NCI-H1417 (cell line): ENCODE data around the gene LY6G6C.

Experiments
- DNase-seq, 3 experiments: peaks; one replicate each; lab custom pipeline; 2025; lab: John Stamatoyannopoulos, UW

The LY6G6C gene

DNA sequence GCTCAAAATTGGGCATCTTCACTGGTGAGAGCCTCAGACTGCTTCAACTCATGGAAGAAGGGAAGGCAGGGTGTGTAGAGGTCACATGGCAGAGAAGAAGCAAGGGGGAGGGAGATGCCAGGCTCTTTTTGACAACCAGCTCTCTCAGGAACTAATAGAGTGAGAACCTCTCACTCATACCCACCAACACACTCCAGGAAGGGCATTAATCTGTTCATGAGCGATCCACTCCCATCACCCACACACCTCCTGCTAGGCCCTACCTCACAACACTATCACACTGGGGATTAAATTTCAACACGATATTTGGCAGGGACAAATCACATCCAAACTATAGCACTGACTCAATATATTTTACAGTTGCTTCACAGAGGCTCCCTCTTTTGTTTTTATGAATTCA is 20.3 kb upstream of the LY6G6C start:
- DNase-seq = no peak

- DNase-seq = peak in 1 of 3 experiments; percentile 52
Measured at GRCh38 chr6:31740397-31741223, 19.1 kb upstream of the LY6G6C start.

DNA sequence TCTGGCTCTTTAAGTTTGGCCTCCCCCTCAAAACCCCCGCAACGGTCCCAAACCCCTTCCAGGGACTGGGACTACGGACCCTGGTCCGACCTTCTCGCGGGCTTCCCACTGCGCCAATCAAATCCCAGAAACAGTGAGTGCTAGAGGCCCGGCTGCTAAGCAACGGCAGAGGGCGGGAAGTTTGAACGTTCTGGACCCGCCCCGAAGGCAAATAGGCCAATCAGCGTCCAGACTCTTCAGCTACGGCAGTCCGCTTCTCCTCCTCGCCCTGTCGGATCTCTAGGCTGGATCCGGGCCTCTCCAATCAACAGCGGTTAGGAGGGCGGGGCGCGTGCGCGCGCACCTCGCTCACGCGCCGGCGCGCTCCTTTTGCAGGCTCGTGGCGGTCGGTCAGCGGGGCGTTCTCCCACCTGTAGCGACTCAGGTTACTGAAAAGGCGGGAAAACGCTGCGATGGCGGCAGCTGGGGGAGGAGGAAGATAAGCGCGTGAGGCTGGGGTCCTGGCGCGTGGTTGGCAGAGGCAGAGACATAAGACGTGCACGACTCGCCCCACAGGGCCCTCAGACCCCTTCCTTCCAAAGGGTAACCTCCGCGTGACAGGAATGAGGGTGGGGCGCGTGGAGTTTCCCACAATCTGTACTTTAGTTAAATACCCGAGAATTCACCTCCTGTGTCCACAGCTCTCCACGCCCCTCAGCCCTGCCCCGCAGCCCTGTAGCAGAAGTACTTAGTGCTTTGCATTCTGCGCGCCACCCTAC is 18.3 kb upstream of the LY6G6C start, which contains the start of gene MSH5:
Gene MSH5 (plus strand): TSS at position 367 of the 758 bp plus-strand sequence. CDS start 462 bp downstream, outside the sequence.
- peak; percentile 99 to 100 (median 99) for DNase-seq

DNA sequence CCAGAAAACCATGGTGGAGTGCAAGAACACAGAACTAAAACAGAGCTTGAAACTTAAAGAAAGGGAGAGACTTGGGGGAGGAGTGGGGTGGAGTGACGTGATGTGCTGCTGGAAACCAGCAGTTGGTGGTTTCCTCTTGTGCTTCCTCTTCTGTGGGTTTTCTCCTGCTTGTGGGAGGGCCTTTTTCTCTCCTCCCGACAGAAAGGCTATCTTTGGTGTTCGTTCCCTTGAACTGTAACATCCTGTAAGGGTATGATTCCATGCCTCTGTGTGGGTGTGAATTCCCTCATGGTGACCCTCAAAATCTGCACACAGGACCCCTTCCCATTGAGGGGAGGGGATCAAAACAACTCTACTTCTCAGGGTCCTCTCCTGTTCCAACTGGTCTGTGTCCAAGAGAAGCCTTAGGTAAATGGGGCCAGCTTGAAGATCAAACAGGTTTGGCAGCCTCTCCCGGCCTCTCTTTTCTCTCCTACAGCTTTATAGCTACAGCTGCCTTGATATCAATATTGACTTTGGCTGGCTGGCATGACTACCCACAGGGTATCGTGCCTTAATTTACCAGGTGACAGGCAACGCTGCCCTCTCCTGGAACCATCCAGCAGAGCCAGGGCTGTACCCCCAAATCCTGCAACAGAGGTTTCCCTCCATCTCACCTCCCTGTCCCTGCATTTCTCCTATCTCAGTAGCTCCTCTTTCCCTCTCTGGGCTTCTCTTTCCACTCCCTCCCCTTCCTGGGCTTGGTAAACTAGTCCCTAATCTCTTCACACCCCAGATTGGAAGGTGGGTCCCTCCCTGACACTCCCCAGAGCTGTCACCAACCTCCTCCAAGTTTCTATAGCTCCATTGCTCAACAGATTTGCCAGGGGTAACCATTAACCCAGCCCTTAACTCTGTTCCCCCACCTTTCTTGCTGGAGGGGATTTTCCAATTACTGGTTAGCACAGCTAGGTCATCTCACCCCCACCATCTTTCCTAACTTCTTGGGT is 16.7 kb upstream of the LY6G6C start:
- DNase-seq = peak; percentile 10 to 92 (median 84)

DNA sequence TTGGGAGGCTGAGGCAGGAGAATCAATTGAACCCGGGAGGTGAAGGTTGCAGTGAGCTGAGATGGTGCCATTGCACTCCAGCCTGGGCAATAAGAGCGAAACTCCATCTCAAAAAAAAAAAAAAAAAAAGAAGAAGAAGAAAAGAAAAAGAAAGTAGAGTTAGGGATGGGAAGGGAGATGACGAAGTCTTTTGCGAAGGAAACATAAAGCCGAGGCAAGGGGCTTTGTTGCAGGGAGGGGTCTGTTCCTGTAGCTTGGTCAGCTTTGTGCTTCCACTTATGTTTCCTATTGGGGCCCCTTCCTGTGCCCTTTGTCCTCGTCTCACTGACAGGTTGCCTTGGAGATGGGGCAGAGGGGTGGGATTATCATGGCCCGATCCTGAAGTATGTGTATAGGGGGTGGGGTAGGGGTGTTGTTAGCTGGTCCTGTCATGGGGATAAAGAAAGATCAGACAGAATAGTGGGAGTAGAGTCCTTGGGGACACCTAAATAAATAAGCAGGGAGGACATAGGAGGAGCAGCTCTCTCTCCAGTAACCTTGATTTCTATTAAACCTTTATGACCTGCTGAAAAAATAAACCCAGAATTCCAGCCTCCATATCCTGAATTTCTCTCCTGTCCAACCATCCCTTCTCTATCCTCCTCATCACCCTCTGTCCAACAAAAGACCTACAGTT is 15.9 kb upstream of the LY6G6C start:
- DNase-seq = peak in 2 of 3 experiments; percentile 47 to 82

DNA sequence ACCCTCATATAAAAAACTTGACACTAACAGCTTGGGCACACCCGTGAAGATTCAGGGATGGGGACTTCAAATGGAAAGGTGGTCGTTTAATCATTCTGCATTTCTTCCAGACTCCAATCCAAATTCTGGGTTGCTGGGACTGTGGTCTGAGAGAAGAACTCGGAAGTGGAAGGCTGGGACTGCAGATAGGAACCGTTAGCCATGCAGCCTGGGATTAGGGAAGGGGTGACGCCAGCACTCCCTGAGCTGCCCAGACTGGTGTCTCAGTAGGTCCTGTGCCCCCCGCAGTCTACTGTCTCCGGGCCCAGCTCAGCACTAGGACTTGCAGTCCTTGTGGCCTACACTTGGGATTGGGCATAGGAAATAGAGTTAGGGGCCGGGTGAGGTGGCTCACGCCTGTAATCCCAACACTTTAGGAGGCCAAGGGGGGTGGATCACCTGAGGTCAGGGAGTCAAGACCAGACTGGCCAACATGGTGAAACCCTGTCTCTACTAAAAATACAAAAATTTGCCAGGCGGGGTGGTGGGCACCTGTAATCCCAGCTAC is 15.3 kb upstream of the LY6G6C start:
- no peak for DNase-seq

DNA sequence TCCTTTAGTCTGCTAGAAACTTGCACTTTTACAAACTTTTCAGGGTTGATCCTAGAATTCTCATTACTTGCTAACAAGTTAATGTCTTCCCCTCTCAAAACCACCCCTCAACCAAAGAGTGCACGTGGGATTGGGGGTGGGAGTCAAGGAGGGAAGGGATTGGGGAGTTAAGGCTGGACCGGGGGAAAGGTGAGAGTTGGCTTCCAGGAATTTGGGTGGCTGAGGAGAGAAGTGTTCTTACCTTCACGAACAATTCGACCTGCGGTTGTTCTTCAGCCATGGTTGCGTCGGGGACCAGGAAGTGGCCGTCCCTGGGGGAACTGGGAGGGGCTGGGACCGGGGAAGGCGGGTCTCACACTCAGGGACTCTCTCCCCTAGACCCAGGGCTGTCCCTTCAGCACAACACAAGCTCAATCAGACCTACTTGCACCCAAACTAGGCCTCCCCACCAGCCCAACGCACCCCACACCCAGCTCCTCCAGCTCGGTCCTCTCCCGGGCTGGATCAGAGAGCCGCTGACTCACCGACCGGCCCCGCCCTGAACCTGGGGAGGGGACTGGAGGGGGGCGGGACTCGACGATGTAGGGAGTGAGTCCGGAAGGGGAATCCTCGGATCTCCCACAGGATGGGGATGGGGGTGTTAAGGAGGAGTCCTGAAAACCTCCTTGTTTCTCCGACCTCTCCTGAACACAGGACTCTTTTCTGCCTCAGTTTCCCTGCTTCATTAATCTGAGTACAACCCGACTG is 14.6 kb upstream of the LY6G6C start, which contains the start of gene CLIC1:
Gene CLIC1 (minus strand): TSS at position 510 of the 747 bp plus-strand sequence. CDS start 230 bp downstream, at position 280.
- peak; percentile 72 to 89 (median 77) for DNase-seq

DNA sequence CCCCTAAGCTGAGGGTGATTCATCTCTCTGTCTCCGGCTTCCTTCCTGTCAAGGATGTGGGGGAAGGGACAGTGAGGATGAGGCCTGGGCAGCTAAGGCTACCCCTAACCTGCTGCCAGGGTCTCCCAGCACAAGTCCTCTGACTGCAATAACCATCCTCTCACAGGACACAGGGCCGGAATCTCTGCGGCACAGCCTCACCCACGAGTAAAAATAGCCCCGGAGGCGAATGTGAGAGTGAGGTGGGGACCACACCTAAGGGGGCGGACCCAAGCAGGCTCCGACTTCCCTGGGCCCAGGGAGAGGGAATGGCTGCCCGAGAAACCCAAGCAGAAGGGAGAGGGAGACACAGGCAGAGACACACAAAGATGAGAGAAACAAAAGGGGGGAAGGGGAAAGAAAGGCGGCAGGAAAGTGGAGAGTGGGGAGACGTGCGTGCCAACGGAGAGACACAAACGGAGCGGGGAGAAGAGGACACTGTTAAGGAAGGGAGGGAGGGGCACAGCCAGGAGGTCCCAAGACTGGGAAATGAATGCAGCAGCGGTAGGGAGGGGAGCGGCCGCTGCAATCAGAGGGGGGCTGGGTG is 13.4 kb upstream of the LY6G6C start:
- DNase-seq = peak; percentile 8 to 47 (median 35)

DNA sequence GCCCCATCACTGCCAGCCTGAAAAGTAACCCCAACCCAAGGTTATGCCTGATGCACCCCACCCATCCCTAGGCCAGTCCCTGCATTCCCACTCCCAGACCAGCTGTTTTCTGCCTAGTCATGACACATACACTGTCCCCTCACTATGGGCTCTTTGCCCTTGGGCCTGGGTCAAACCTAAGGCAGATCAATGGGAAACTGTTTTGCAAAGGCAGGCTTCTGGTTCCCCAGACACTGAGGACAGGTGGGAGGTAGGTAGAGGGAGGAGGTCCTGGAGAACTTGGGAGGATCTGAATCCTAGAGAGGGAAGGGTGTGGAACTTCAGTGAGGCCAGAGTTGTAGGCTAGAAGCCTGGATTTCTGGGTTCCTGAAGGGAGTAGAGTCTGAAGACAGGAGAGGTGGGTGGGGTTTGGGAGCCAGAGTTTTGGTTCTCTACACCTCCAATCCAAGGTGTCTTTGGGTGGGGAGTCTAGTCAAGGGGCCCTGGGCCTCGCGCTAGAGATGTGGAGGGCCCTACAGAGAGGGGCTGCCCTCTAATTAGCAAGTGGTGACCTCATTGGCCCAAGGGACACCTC is 12.8 kb upstream of the LY6G6C start:
- DNase-seq = no peak

DNA sequence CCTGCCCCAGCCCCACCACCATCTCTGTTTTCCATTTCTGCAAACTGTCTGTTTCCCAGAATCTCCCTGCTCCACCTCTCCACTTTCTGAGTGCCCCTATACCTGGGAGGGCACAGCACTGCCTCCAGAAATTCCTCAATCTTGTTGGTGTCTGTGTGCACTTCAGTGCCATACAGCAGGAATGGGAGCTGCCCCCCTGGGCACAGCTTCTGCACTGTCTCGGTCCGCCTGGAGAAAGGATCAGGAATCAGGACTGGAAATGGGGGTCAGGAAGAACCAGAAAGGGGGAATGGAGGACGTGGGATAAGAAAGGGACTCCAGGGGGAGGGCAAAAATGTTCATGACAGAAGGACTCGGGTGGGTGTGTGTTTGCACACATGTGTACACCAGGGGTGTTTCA is 12.2 kb upstream of the LY6G6C start:
- peak in 1 of 3 experiments; percentile 12 for DNase-seq

- peak in 1 of 3 experiments; percentile 10 for DNase-seq
Measured at GRCh38 chr6:31732029-31732428, 10.5 kb upstream of the LY6G6C start.

GRCh38 chr6:31730631-31731086 is 9.1 kb upstream of the LY6G6C start:
- peak in 1 of 3 experiments; percentile 23 for DNase-seq

DNA sequence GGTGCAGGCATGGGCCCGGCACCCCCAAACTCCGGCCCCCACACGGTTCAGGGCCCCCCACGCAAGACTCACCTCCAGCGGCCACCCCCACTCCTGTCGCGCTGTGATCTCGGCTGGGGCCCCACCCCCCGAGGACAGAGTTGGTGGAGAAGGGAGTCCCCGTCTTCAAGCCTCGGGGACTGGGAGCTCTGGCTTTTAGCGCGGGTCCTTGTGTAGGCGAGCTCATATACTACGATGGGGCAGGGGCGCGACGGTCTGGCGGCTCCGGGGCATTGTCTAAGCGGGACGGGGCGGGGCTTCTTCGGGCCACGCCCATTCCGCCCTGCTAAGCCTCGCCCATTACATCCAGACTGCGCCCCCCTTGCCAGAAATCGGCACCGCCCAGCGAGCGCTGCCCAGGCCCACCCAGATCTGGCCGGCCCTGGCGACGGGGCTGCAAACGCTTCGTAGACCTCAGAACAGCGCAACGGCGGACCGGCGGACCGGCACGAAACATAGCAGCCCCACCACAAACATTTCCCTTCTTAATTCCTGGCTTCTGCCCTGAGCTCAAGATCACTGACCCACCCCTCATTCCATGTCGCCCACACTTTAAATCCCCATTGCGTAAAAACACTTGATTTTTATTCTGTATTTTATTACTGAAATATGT is 8.6 kb upstream of the LY6G6C start:
- peak in 1 of 3 experiments; percentile 62 for DNase-seq

DNA sequence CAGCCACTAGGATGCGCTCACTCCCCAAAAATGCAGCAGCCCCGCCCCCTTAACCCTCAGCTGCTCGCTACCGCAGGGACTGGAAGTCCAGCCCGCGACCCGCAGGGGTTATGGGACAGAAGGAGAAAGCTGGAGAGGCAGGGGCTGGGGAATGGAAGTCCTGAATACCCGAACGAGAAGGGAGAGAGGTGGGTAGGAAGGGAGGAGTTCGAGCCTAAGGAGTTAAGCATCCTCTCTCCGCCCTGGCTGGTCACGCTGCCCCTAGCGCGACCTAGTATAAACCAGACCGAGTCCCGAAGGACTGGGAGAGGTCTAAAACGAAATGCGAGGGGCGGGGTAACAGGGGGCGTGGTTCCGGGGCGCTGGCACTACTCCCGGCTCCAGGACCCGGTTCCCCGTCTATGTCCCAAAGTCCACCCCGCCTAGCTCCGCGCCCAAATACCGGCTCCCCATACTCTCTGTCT is 8.0 kb upstream of the LY6G6C start:
- peak in 2 of 3 experiments; percentile 14 to 68 for DNase-seq

DNA sequence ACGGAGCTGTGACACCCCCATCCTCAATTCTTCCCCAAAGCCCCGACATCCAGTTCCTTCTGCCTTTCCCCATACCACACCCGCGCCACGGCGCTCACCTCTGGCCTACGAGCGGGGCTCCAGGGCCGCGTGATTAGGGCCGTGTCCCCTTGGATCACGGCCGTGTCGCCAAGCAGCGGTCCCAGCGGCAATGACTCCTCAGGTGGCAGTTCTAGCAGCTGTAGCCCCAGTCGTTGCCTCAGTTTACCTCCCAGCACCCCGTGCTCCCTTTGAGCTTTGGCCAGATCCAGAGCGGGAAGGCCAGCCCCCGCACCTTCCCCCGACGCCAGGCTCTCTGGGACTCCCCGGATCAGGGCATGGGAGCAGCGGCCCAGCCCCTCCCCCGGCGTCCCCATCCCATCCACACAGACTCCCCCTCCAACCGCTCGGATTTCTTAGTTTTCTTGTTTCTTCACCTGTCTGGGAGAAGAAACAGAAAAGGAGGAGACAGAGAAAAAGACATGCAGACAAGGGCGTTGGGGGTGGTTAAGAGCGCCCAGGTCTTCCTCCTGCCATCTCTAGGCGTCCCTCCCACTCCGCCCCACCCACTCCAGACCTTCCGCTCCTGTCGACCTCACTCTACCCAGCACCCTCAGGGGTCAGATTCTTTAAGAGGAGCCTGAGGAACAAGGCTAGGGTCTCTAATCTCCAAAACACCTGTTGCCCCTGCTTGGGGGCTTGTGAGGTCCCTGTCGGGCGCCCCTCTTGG is 7.4 kb upstream of the LY6G6C start, which contains the start of gene DDAH2:
Gene DDAH2 (minus strand): TSS at position 533 of the 748 bp plus-strand sequence. CDS start 138 bp downstream, at position 395.
- DNase-seq = no peak

DNA sequence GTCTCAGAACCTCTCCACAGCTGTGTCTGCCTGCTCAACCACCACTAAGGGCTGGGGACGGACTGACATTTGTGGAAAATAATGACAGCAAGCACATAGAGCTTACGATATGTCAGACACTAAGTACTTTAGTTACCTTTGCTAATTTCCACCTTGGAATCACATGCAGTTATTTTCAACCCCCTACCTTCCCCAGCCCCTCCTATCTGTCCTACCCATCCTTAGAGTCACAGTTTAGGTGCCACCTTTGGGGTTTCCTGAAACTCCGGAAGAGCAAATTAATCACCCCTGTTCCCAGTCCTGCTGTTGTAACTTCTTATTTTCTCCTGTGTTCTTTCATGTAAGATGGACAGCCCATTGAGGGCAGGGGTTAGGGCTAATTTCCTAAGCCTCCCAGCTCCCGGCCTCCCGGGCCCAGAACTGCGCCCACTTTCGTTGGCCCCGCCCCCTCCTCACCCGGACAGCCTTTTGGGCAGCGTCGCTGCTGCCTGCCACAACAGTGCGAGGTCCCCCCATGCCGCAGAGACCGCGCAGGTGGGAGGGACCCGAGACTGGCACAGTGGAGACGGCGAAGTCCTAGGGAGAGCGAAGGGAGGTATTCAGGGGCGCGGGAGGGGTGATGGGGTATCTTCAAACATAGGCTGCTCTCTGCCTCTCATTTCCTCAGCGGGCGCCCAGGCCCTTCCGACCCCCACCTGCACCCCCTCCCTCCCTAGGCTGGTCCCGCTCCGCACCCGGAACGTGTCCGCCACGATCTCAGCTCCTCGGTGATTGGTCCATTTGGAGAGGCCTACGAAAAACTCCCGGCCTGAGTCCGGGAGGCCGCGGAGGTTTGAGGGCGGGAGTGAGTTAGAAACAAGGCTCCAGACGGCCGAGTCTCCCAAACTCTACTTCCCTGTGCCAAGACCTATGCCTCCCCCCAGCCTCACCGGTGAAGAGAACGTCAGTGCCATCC is 6.4 kb upstream of the LY6G6C start:
- no peak for DNase-seq
